HG03159 (cell line): Measurements from ENCODE around the gene DLGAP1.
"Not testable (repeated sequence)": the region's sequence is repeated elsewhere in the genome, so short reads cannot be mapped to it uniquely, and the experiment has no call there.

Source experiments
- ATAC-seq: cut with Tn5 transposase; IDR thresholded peaks from one replicate; pipeline ENCODE4 v1.9.1; 2021; ENCODE audit warnings: mild to moderate bottlenecking, moderate library complexity; ENCODE audit not compliant: unreplicated experiment

Gene DLGAP1

DNA sequence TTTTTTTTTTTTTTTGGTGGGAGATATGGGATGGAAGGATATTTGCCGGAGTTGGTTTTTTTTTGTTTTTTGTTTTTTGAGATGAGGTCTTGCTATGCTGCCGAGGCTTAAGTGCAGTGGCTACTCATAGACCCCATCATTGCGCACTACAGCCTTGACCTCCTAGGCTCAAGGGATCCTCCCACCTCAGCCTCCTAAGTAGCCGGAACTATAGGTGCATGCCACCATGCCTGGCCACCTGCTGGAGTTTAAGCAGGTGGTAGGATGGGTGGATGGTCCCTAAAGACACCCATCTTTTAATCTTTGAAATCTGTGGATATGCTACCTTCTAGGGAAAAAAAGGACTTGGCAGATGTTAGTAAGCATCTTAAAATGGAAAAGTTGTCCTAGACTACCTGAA, 835.4 kb downstream of the DLGAP1 start:
- ATAC-seq = no peak

- ATAC-seq = no peak
Observed at GRCh38 chr18:3619222-3619621, 835.9 kb downstream of the DLGAP1 start.

GRCh38 chr18:3616744-3617143, 838.4 kb downstream of the DLGAP1 start:
- ATAC-seq = no peak

- ATAC-seq = no peak
Observed at GRCh38 chr18:3616142-3616541, 839.0 kb downstream of the DLGAP1 start.

- ATAC-seq = no peak
Observed at GRCh38 chr18:3615374-3615985, 839.6 kb downstream of the DLGAP1 start.

- ATAC-seq = no peak
Observed at GRCh38 chr18:3612315-3612714, 842.8 kb downstream of the DLGAP1 start.

- no peak for ATAC-seq
Observed at GRCh38 chr18:3611313-3612090, 843.6 kb downstream of the DLGAP1 start.

DNA sequence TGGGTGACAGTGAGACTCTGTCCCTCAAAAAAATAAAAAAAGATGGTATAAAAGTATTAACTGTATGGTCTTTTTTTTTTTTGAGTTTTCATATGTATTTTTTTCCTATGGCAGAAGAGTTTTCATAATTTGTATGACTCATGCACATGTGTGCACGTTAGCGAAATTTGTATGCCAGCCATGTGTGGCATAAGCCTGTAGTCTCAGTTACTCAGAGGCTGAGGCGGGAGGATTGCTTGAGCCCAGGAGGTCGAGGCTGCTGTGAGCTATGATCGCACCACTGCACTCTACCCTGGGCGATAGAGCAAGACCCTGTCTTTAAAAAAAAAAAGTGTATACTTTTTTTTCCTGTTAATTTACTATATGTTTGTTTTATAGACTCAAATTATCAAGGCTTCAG, 844.3 kb downstream of the DLGAP1 start:
- ATAC-seq = no peak

DNA sequence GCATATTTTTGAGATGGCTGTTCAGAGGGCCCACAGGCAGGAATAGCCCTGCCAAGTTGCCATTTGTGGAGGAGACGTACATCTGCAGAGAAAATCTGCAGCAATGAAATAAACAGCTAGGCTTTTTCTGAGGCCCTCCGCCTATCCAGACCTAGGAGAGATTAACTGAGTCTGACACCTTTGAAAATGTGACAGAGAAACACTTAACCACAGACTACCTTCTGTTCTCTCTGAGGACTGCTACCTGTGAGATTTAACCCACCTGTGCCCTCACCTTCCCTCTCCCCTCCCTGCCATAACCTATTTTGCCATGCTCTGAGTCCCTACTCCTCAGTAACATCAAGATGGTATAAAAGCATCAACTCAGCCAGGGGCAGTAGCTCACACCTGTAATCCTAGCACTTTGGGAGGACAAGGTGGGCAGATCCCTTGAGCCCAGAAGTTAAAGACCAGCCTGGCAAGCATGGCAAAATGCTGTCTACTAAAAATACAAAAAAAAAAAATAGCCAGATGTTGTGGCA, 844.9 kb downstream of the DLGAP1 start:
- no peak for ATAC-seq

- no peak for ATAC-seq
Observed at GRCh38 chr18:3608488-3608887, 846.6 kb downstream of the DLGAP1 start.

DNA sequence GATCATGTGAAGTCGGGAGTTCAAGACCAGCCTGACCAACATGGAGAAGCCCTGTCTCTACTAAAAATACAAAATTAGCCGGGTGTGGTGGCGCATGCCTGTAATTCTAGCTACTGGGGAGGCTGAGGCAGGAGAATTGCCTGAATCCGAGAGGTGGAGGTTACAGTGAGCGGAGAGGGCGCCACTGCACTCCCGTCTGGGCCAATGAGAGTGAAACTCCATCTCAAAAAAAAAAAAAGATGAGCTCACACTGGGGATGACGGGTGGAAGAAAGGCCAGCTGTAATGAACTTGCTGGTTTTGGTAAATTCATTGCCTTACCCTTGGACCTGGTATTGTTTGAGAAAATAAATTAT, 847.0 kb downstream of the DLGAP1 start:
- ATAC-seq = not testable (repeated sequence)

- ATAC-seq = no peak
Observed at GRCh38 chr18:3607309-3608098, 847.6 kb downstream of the DLGAP1 start.

DNA sequence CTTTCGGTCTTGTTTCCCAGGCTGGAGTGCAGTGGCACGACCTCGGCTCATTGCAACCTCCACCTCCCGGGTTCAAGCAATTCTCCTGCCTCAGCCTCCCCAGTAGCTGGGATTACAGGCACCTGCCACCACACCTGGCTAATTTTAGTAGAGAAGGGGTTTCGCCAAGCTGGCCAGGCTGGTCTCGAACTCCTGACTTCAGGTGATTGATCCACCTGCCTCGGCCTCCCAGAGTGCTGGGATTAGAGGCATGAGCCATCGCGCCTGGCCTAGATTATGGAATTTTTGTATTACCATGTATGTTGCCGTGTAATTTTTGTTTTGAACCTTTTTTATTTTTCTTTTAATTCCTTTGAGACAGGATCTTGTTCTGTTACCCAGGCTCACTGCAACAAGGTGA, 848.2 kb downstream of the DLGAP1 start:
- ATAC-seq = not testable (repeated sequence)

- no peak for ATAC-seq
Observed at GRCh38 chr18:3605954-3606443, 849.1 kb downstream of the DLGAP1 start.

DNA sequence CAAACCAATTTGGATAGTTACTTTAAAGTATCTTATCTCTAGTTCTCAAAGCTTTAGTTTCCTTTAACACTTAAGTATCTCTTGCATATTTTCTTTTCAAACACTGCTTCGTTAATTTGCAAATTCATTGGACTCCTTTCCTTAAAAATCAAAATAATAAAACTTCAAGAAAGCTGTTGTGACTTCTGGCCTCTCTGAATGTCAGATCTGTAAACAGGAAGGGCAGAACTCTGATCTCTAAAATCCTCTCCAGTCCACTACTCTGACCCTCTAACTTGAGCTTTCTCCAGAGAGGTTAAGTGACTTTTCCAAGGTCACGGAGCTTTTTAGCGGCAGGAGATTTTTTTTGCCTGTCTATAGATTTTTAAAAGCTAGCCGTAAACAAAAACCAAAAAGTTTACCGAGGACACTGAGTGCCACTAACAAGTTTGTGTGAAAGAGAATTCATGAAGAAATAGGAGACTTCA, 849.6 kb downstream of the DLGAP1 start:
- ATAC-seq = no peak

- peak; percentile 86 for ATAC-seq
Observed at GRCh38 chr18:3604498-3605408, 850.4 kb downstream of the DLGAP1 start.

DNA sequence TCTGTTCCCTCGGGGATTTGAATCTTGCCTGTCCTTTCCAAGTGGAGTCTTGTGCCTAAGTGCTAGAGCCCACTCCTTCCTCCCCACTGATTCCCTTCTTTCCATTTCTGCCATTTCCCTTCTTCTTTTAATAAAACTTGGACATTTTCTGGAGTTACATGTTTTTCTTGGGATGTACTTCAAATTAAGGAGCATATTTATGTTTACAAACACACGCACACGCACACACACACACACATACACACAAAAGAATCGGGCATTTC, 850.9 kb downstream of the DLGAP1 start:
- no peak for ATAC-seq

GRCh38 chr18:3603421-3604234, 851.5 kb downstream of the DLGAP1 start:
- no peak for ATAC-seq

- not testable (repeated sequence) for ATAC-seq
Observed at GRCh38 chr18:3601106-3601755, 853.9 kb downstream of the DLGAP1 start.
